NCI-H82 (cell line): ENCODE results near the gene PAM.
A peak's percentile ranks its signal among the peaks of the same experiment; 100 is the strongest.

Experiments
- DNase-seq: peaks from one replicate; lab custom pipeline; 2025; lab: John Stamatoyannopoulos, UW

PAM gene

GRCh38 chr5:102754767-102755431, at the start of gene PAM:
PAM (plus strand) TSS chr5:102755305; CDS start chr5:102866196, 110,891 bp downstream.
- peak; percentile 74 for DNase-seq

DNA sequence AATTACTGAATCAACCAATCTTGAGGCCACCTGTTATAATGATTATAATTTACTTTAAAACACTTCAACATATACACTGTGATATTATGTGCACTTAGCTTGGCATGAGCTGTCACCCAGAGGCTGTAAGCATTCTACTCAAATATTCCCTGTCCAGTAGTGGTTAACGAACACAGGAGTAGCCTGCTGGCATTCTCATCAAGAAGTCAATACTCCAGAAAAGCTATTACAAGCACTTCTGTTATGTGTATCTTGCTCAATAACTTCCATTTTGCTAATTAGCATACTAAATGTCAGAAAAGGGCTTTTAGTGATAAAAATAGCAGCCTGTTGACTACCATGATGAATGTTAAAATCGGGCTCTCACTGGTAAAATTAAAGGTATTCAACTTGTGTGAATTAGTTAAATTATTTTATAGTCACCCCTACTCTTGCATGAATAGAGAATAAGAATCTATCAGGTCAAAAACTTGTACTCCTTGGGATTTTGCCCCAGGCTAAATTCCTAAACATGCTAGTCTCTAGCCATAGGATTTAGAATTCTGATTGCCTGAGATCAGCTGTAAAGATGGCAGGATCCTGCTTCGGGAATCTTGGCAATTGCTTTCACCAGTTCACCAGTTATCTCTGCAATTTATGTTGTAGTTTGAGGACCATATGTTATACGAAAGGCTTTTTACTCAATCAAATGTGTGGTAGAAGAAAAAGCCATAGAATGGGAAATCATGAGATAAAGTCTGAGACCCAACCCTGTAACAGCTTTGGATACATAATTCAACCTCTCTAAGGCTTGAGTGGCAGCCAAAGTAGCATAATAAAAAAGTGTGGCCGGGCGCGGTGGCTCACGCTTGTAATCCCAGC, 43.4 kb upstream of the PAM start:
- DNase-seq: no peak

DNA sequence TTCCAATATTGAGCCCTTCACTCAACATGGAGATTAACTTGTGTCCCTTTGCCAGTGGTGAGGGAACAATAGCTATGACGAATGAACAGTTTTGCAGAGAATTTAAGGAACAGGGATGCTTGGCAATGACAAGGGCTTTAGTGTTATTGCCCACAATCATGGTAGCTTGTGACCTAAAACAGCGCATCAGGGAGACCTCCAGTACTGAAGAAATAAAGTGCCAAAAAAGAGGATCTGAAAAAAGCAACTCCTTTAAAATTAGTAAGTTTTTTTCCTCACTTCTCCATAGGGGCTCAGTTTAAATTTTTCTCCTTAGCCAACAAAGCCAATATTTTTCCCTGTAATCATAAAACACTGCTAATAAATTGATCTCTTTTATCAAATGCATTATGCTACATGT, 41.8 kb upstream of the PAM start:
- DNase-seq: no peak

DNA sequence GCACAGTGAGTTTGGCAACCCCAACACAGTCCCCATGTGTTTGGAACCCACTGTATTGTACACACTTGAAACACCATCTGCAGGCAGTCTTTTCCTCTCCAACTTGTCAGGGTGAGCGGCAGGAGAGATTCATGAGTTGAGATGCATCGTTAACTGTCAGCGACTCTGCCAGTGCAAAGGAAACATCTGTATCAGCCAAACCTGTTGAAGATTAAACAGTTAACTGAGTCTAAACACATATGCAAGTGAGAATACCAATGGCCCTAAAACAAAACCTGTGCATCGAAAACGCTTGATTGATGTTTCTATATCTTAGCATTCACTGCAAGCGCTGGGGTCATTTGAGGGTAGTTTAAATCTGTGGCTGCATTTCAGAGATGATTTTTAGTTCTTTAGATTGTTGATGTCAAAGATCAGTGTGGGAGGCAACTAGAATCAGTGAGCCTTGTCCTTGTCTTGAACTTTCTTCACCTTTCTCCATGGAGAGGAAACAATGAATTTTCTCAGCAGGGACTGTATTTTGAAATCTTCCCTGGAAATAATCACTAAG, 41.3 kb upstream of the PAM start:
- DNase-seq: no peak

- DNase-seq: no peak
Measured at GRCh38 chr5:102715082-102715807, 39.9 kb upstream of the PAM start.

DNA sequence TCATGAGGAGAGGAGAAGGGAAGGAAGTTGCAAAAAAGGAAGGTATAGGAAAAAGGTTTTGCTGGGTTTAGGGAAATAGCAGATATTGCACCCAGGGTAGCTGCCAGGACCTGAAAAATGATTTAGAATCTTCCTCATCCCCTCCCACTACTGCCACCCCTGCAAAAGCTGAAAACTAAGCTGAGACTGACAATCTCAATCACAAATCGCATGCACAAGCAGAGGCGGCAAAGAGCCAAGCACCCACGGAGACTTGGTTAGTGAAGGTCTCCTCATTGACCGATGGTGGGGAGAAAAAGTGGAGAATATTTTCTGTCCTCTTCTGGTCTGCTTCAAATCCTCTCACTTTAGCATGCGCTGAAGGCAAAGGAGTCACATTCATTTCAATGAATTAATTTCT, 39.1 kb upstream of the PAM start:
- DNase-seq: no peak

DNA sequence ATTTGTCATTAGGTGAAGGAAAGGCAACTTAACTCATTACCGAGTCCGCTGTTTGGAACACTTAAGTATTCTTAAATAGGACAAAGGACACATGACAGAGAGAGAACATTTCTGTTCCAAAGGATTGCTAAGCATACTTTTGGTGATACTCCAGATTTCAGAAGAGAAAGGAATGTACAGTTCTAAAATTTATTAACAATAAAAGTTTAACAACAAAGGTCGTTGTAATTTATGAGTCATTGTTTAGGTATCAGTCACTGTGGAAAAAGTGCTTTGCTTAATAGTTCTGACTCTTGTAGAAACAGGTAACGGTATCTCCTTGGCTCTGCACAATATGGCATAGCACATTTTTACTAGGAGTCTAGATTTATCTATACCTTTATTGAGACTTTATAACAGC, 36.3 kb upstream of the PAM start:
- DNase-seq: no peak

GRCh38 chr5:102719886-102720285, 35.2 kb upstream of the PAM start:
- DNase-seq: no peak

DNA sequence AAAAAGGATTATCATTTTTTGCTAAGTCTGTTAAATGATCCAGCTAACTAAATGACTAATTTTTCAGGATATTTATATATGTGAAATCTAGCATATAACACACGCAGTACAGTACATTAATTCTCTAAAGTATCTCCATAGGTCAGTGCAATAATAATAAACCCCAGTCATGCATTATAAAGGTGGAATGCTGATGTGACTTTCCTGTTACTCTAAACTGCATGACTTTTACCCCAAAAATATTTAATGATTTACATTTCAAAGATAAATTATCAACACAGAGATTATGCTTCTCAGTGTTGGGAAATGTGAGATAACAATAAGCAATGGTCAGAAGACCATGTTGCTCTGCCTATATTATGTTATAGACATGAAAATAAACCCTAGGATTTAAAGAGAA, 34.1 kb upstream of the PAM start:
- no peak for DNase-seq

- no peak for DNase-seq
Measured at GRCh38 chr5:102722931-102723330, 32.2 kb upstream of the PAM start.

- DNase-seq: no peak
Measured at GRCh38 chr5:102731693-102732092, 23.4 kb upstream of the PAM start.

DNA sequence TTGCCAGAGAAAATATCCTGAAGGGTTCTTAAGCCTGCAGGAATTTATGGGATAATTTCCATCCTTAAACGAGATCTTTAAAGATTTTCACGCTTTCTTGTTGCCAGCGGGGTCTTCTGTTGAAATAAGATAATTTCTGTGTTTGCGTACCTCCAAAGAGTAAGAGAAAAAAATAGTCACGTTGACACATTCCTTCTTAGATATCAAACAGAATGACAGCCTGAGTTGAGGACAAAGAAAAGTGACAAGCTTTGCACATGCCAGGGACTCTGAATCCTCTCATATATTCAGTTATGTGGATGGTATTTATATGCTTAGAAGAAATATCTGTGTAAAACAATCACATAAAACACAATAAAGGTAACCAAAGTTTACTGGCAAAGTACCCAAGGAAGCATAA, 21.6 kb upstream of the PAM start:
- DNase-seq: no peak

GRCh38 chr5:102737161-102737560, 17.9 kb upstream of the PAM start:
- peak; percentile 1 for DNase-seq

DNA sequence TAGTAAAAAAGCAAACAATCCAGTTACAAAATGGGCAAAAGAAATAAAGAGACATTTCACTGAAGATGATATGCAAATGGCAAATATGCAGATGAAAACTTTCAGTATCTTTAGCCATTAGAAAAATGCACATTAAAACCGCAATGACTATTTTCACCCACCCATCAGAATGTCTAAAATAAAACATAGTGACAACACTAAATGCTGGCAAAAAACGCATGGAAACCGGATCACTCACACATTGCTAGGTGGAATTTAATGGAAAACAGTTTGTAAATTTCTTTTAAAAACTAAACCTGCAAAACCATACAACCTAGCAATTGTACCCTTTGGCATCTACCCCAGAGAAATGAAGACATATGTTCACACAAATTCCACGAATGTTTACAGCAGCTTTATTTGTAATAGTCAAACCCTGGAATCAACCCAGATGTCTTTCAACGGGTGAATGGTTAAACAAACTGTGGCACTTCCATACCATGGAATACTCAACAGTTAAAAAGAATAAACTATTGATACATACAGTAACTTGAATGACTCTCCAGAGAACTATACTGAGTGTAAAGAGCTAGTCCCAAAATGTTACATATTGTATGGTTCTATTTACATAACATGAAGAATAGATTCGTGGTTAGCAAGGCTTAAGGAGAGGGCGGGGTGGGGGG, 17.2 kb upstream of the PAM start:
- no peak for DNase-seq

DNA sequence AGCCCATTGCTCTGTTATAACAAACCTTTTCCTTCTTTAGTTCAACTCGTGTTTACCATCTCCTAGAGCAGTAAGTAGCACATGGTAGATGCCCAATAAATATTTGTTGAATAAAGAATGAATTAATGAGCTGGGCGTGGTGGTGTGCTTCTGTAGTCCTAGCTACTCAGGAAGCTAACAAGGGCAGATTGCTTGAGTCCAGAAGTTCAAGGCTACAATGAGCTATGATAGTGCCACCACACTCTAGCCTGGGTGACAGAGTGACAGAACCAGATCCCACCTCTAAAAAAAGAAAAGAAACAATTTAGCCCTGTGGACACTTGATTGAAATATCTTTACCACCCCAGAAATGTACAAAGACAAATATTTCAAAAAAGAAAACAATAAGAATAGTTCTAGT, 14.6 kb upstream of the PAM start:
- DNase-seq: no peak

- no peak for DNase-seq
Measured at GRCh38 chr5:102742215-102742614, 12.9 kb upstream of the PAM start.

DNA sequence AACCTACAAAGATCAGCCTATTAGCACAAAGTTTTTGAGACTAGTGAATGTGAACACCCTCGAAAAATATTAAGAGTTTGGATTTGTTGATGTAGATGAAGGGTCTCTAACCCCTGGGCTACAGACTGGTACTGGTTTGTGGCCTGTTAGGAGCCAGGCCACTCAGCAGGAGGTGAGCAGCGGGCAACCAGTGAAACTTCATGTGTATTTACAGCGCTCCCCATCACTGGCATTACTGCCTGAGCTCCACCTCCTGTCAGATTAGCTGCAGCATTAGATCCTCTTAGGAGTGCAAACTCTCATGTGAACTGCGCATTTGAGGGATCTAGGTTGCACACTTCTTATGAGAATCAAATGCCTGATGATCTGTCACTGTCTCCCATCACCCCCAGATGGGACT, 11.2 kb upstream of the PAM start:
- peak; percentile 82 for DNase-seq

DNA sequence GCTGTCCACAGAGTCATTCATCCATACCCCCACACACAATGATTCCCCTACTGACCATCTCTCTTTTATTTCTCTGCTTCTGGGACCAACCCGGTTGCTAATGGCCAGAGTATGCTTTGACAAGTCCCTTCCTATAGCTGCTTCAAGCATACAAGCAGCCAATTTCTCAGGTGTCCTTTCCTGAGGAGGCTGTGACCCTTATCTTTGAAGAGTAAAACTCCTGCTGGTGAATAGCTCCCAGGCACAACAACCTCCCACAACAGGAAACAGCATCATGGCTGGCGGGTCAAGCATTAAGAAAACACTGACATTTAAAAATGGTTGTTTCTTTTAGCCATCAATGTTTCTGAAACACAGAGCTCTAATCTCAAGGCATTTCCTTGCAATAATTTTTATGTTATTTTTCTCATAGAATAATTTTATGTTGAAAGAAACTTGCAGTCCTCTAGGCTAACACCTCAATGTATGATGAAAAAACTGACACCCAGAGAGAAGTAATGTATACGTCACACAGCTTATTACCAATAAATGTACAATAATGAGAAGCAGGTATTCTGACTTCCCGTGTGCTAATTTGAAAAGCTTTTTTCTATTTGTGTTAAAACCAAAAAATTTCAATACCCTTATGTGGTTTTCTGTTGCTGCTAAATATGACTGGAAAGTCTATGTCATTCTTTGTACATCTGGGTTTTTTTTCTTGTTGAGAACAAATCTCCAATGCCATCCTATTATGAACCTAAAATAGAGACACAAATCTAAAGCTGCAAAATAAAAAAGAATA, 7.5 kb upstream of the PAM start:
- no peak for DNase-seq

- peak; percentile 17 for DNase-seq
Measured at GRCh38 chr5:102749416-102750030, 5.6 kb upstream of the PAM start.

GRCh38 chr5:102750151-102750834, 4.8 kb upstream of the PAM start:
- no peak for DNase-seq
